ENCODE measurements around the gene ABCC5.

The ABCC5 gene

GRCh38 chr3:183917776-183918175 lies 99.9 kb downstream of the ABCC5 start:
- H3K9me3 ChIP-seq (ENCODE audit: control insufficient read depth in 1 of 2, low read length in 2 of 2), result no peaks in the 10 kb centered on the region
- peaks cover 13 to 23% of the 10 kb centered on the region in 2 donors for H3K36me3 ChIP-seq (ENCODE audit: control insufficient read depth in 1 of 2, insufficient read depth in 2 of 2, low read length in 2 of 2)
- no peaks in the 10 kb centered on the region for H3K4me1 ChIP-seq (ENCODE audit: control insufficient read depth in 1 of 2, insufficient read depth in 2 of 2, low read length in 2 of 2)
- H3K27me3 ChIP-seq (ENCODE audit: low read depth, low read length), result no peaks in the 10 kb centered on the region
- H3K27ac ChIP-seq (ENCODE audit: low read length), result no peak overlapping the region
- no peak overlapping the region for H3K4me3 ChIP-seq (ENCODE audit: low read depth in 1 of 2, low read length in 2 of 2)

GRCh38 chr3:183914856-183915255 lies 102.8 kb downstream of the ABCC5 start:
- Histone ChIP-seq H3K9me3 (ENCODE audit: control insufficient read depth in 1 of 2, low read length in 2 of 2) (no peaks in the 10 kb centered on the region), H3K27ac (ENCODE audit: low read length) (no peak overlapping the region)

GRCh38 chr3:183913580-183913920 lies 104.1 kb downstream of the ABCC5 start:
- no peaks in the 10 kb centered on the region for H3K27me3 ChIP-seq (ENCODE audit: low read depth, low read length)

More at GRCh38 chr3:183914856-183915255, 102.8 kb downstream of the ABCC5 start:
- no peaks in the 10 kb centered on the region for H3K27me3 ChIP-seq (ENCODE audit: low read depth, low read length)
- H3K4me1 ChIP-seq (ENCODE audit: control insufficient read depth in 1 of 2, insufficient read depth in 2 of 2, low read length in 2 of 2), result no peaks in the 10 kb centered on the region
- no peak overlapping the region for H3K4me3 ChIP-seq (ENCODE audit: low read depth in 1 of 2, low read length in 2 of 2)
- H3K36me3 ChIP-seq (ENCODE audit: control insufficient read depth in 1 of 2, insufficient read depth in 2 of 2, low read length in 2 of 2), result peaks cover 4% of the 10 kb centered on the region in 2 donors

GRCh38 chr3:183912895-183913579 lies 104.6 kb downstream of the ABCC5 start:
- Histone ChIP-seq H3K27ac (ENCODE audit: low read length) (no peak overlapping the region), H3K9me3 (ENCODE audit: control insufficient read depth in 1 of 2, low read length in 2 of 2) (no peaks in the 10 kb centered on the region), H3K4me1 (ENCODE audit: control insufficient read depth in 1 of 2, insufficient read depth in 2 of 2, low read length in 2 of 2) (no peaks in the 10 kb centered on the region), H3K27me3 (ENCODE audit: low read depth, low read length) (no peaks in the 10 kb centered on the region), H3K36me3 (ENCODE audit: control insufficient read depth in 1 of 2, insufficient read depth in 2 of 2, low read length in 2 of 2) (no peaks in the 10 kb centered on the region), H3K4me3 (ENCODE audit: low read depth in 1 of 2, low read length in 2 of 2) (no peak overlapping the region)

More at GRCh38 chr3:183913580-183913920, 104.1 kb downstream of the ABCC5 start:
- no peak overlapping the region for H3K27ac ChIP-seq (ENCODE audit: low read length)
- no peak overlapping the region for H3K4me3 ChIP-seq (ENCODE audit: low read depth in 1 of 2, low read length in 2 of 2)
- H3K4me1 ChIP-seq (ENCODE audit: control insufficient read depth in 1 of 2, insufficient read depth in 2 of 2, low read length in 2 of 2), result no peaks in the 10 kb centered on the region
- H3K9me3 ChIP-seq (ENCODE audit: control insufficient read depth in 1 of 2, low read length in 2 of 2), result no peaks in the 10 kb centered on the region
- H3K36me3 ChIP-seq (ENCODE audit: control insufficient read depth in 1 of 2, insufficient read depth in 2 of 2, low read length in 2 of 2), result no peaks in the 10 kb centered on the region

- Histone ChIP-seq H3K4me1 (ENCODE audit: control insufficient read depth in 1 of 2, insufficient read depth in 2 of 2, low read length in 2 of 2) (no peaks in the 10 kb centered on the region), H3K4me3 (ENCODE audit: low read depth in 1 of 2, low read length in 2 of 2) (no peak overlapping the region), H3K27me3 (ENCODE audit: low read depth, low read length) (no peaks in the 10 kb centered on the region), H3K36me3 (ENCODE audit: control insufficient read depth in 1 of 2, insufficient read depth in 2 of 2, low read length in 2 of 2) (no peaks in the 10 kb centered on the region), H3K27ac (ENCODE audit: low read length) (no peak overlapping the region), H3K9me3 (ENCODE audit: control insufficient read depth in 1 of 2, low read length in 2 of 2) (no peaks in the 10 kb centered on the region)
Observed at GRCh38 chr3:183911763-183912506, 105.7 kb downstream of the ABCC5 start.

- no peaks in the 10 kb centered on the region for H3K27me3 ChIP-seq (ENCODE audit: low read depth, low read length)
- H3K9me3 ChIP-seq (ENCODE audit: control insufficient read depth in 1 of 2, low read length in 2 of 2), result no peaks in the 10 kb centered on the region
- H3K4me1 ChIP-seq (ENCODE audit: control insufficient read depth in 1 of 2, insufficient read depth in 2 of 2, low read length in 2 of 2), result no peaks in the 10 kb centered on the region
- H3K27ac ChIP-seq (ENCODE audit: low read length), result no peak overlapping the region
- H3K36me3 ChIP-seq (ENCODE audit: control insufficient read depth in 1 of 2, insufficient read depth in 2 of 2, low read length in 2 of 2), result no peaks in the 10 kb centered on the region
- H3K4me3 ChIP-seq (ENCODE audit: low read depth in 1 of 2, low read length in 2 of 2), result no peak overlapping the region
Observed at GRCh38 chr3:183911087-183911486, 106.6 kb downstream of the ABCC5 start.

- H3K27me3 ChIP-seq (ENCODE audit: low read depth, low read length), result no peaks in the 10 kb centered on the region
- H3K4me3 ChIP-seq (ENCODE audit: low read depth in 1 of 2, low read length in 2 of 2), result no peak overlapping the region
- no peaks in the 10 kb centered on the region for H3K4me1 ChIP-seq (ENCODE audit: control insufficient read depth in 1 of 2, insufficient read depth in 2 of 2, low read length in 2 of 2)
- H3K27ac ChIP-seq (ENCODE audit: low read length), result no peak overlapping the region
- no peaks in the 10 kb centered on the region for H3K9me3 ChIP-seq (ENCODE audit: control insufficient read depth in 1 of 2, low read length in 2 of 2)
- no peaks in the 10 kb centered on the region for H3K36me3 ChIP-seq (ENCODE audit: control insufficient read depth in 1 of 2, insufficient read depth in 2 of 2, low read length in 2 of 2)
Observed at GRCh38 chr3:183909030-183909600, 108.6 kb downstream of the ABCC5 start.

GRCh38 chr3:183907911-183908331 lies 109.8 kb downstream of the ABCC5 start:
- Histone ChIP-seq H3K36me3 (ENCODE audit: control insufficient read depth in 1 of 2, insufficient read depth in 2 of 2, low read length in 2 of 2) (no peaks in the 10 kb centered on the region), H3K27ac (ENCODE audit: low read length) (no peak overlapping the region), H3K4me3 (ENCODE audit: low read depth in 1 of 2, low read length in 2 of 2) (no peak overlapping the region), H3K27me3 (ENCODE audit: low read depth, low read length) (no peaks in the 10 kb centered on the region), H3K4me1 (ENCODE audit: control insufficient read depth in 1 of 2, insufficient read depth in 2 of 2, low read length in 2 of 2) (no peaks in the 10 kb centered on the region), H3K9me3 (ENCODE audit: control insufficient read depth in 1 of 2, low read length in 2 of 2) (no peaks in the 10 kb centered on the region)

- no peak overlapping the region for H3K27ac ChIP-seq (ENCODE audit: low read length)
- no peaks in the 10 kb centered on the region for H3K27me3 ChIP-seq (ENCODE audit: low read depth, low read length)
- no peak overlapping the region for H3K4me3 ChIP-seq (ENCODE audit: low read depth in 1 of 2, low read length in 2 of 2)
- no peaks in the 10 kb centered on the region for H3K36me3 ChIP-seq (ENCODE audit: control insufficient read depth in 1 of 2, insufficient read depth in 2 of 2, low read length in 2 of 2)
- H3K9me3 ChIP-seq (ENCODE audit: control insufficient read depth in 1 of 2, low read length in 2 of 2), result no peaks in the 10 kb centered on the region
- H3K4me1 ChIP-seq (ENCODE audit: control insufficient read depth in 1 of 2, insufficient read depth in 2 of 2, low read length in 2 of 2), result no peaks in the 10 kb centered on the region
Observed at GRCh38 chr3:183907176-183907575, 110.5 kb downstream of the ABCC5 start.

GRCh38 chr3:183906234-183906921 lies 111.3 kb downstream of the ABCC5 start:
- Histone ChIP-seq H3K4me1 (ENCODE audit: control insufficient read depth in 1 of 2, insufficient read depth in 2 of 2, low read length in 2 of 2) (no peaks in the 10 kb centered on the region), H3K27me3 (ENCODE audit: low read depth, low read length) (no peaks in the 10 kb centered on the region), H3K9me3 (ENCODE audit: control insufficient read depth in 1 of 2, low read length in 2 of 2) (no peaks in the 10 kb centered on the region), H3K4me3 (ENCODE audit: low read depth in 1 of 2, low read length in 2 of 2) (no peak overlapping the region), H3K27ac (ENCODE audit: low read length) (no peak overlapping the region), H3K36me3 (ENCODE audit: control insufficient read depth in 1 of 2, insufficient read depth in 2 of 2, low read length in 2 of 2) (no peaks in the 10 kb centered on the region)

Data from muscle layer of duodenum (tissue), 2 donors.